ENCODE results near the gene SNX8. TPM values are rescaled to one million over a fixed set of nuclear protein-coding genes. Genes with fewer than 3 reads are reported as not detected.

SNX8 gene
- polyA plus RNA-seq, 2 of the 4 experiments (the other 2 are of a cell fraction): 21.2 to 36.3 TPM

- TF ChIP-seq EP300 (IDR thresholded peaks at IDR 0.05) (no peak), POLR2A (IDR thresholded peaks at IDR 0.05; ENCODE audit: low read length) (no peak), ESRRA (IDR thresholded peaks at IDR 0.05; ENCODE audit: borderline replicate concordance, low read length) (no peak), EHMT2 (IDR thresholded peaks at IDR 0.05; ENCODE audit: low read depth) (no peak), RCOR1 (IDR thresholded peaks at IDR 0.05; ENCODE audit: low read depth, low read length) (no peak), PBX3 (IDR thresholded peaks at IDR 0.05) (no peak), HDAC2 (IDR thresholded peaks at IDR 0.05) (no peak), HOXB5 (CRISPR knock-in tag; IDR thresholded peaks at IDR 0.05) (no peak), GATA3 (IDR thresholded peaks at IDR 0.05; ENCODE audit: borderline replicate concordance) (no peak)
These were observed 71.5 kb downstream of the SNX8 start (continued) for GRCh38 chr7:2242541-2243429.

DNA sequence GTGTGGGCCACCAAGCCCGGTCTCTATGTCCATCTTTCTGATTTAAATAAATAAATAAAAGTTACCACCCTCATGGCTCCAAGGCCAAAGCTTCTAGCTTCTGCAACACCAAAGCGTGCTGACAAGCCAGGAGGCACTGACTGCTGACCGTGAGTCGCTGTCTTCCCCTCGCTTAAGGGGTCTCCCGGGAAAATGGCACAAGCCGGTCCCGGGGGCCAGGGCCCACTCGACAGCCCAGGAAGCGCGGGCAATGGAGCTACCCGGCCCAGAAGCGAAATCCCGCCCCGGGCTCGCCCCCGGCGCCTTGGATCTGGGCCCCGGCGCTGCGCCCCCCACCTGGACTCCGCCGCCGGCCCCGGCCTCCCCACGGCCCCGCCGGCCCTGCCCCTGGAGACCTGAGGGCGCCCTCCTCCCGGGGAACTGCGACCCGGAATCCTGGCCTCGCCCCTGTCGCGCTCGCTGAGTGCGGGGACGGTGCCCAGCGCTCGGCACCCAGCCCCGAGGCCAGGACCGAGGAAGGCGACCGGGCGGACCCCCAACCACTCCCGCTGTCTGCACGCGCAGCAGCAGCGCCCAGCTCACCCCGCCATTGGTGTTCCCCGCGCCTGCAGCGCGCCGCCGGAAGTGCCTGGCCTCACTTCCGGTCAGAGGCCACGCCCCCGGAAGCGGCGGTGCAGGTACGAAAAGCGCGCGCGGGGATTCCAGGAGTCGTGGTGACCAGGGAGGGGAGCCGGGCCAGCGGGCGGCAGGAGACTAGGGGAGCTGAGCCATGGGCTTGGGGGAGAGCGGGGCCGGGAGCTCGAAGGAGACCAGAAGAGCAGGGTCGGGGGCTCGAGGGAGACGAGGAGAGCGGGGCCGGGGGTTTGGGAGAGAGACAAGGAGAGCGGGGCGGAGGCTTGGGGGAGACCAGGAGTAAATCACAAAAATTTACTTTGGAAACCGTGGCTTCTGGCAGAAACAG is 72.4 kb downstream of the SNX8 start, which contains the start of the genes MRM2 and NUDT1:
Gene MRM2, minus strand, starts transcription at position 626 of the 961 bp plus-strand sequence. Its CDS starts 36 bp downstream, at position 590.
Gene NUDT1, plus strand, starts transcription at position 647 of the 961 bp plus-strand sequence. CDS start 2,349 bp downstream, outside the sequence.
- Histone ChIP-seq H3K4me3 (peak within 1 kb of the TSS; percentile 99), H3K4me1 (peaks cover 16% of the 10 kb centered on the region), H3K27ac (peak within 1 kb of the TSS; percentile 94 to 98), H3K9me3 (no peaks in the 10 kb centered on the region), H3K4me2 (peak within 1 kb of the TSS; percentile 93)
- DNase-seq (ENCODE audit: low read depth in 1 of 2, low spot score in 1 of 2) (peak; percentile 82 to 84), ATAC-seq (peak; percentile 91 to 94), FAIRE-seq (no peak)
- WGBS (ENCODE audit: missing lambda C conversion rate): 4% methylated on average over 30 of the region's 81 CpGs
- CTCF ChIA-PET: interaction anchor here (0.7 to 4.4 kb wide), 2 partner anchors 12 to 106 kb away, joined by 3 to 18 read pairs; no protein-coding TSS in a partner anchor
- POLR2A ChIA-PET: interaction anchor here (1.0 to 2.0 kb wide), 7 partner anchors 8 to 114 kb away, joined by 3 to 8 read pairs (median 3); partner anchors contain the start of gene MAD1L1
- TF ChIP-seq RFX5 (IDR thresholded peaks at IDR 0.05): peak; percentile 61; the same call in 1 of the 2 replicates
- TF ChIP-seq FOXS1 (CRISPR knock-in tag; IDR thresholded peaks at IDR 0.05): no peak
- no peak for TF ChIP-seq USF2 (IDR thresholded peaks at IDR 0.05)
- TF ChIP-seq, protein P1, sequence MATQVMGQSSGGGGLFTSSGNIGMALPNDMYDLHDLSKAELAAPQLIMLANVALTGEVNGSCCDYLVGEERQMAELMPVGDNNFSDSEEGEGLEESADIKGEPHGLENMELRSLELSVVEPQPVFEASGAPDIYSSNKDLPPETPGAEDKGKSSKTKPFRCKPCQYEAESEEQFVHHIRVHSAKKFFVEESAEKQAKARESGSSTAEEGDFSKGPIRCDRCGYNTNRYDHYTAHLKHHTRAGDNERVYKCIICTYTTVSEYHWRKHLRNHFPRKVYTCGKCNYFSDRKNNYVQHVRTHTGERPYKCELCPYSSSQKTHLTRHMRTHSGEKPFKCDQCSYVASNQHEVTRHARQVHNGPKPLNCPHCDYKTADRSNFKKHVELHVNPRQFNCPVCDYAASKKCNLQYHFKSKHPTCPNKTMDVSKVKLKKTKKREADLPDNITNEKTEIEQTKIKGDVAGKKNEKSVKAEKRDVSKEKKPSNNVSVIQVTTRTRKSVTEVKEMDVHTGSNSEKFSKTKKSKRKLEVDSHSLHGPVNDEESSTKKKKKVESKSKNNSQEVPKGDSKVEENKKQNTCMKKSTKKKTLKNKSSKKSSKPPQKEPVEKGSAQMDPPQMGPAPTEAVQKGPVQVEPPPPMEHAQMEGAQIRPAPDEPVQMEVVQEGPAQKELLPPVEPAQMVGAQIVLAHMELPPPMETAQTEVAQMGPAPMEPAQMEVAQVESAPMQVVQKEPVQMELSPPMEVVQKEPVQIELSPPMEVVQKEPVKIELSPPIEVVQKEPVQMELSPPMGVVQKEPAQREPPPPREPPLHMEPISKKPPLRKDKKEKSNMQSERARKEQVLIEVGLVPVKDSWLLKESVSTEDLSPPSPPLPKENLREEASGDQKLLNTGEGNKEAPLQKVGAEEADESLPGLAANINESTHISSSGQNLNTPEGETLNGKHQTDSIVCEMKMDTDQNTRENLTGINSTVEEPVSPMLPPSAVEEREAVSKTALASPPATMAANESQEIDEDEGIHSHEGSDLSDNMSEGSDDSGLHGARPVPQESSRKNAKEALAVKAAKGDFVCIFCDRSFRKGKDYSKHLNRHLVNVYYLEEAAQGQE (IDR thresholded peaks at IDR 0.05): no peak
- TF ChIP-seq RNF2 (IDR thresholded peaks at IDR 0.05; ENCODE audit: borderline replicate concordance, low read depth): no peak
- no peak for TF ChIP-seq TP53 (CRISPR knock-in tag; IDR thresholded peaks at IDR 0.05)
- TF ChIP-seq, protein P2, sequence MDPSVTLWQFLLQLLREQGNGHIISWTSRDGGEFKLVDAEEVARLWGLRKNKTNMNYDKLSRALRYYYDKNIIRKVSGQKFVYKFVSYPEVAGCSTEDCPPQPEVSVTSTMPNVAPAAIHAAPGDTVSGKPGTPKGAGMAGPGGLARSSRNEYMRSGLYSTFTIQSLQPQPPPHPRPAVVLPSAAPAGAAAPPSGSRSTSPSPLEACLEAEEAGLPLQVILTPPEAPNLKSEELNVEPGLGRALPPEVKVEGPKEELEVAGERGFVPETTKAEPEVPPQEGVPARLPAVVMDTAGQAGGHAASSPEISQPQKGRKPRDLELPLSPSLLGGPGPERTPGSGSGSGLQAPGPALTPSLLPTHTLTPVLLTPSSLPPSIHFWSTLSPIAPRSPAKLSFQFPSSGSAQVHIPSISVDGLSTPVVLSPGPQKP (IDR thresholded peaks at IDR 0.05; ENCODE audit: low read depth, low read length): no peak
- TF ChIP-seq JUN (IDR thresholded peaks at IDR 0.05): peak; percentile 26 to 96; a peak in 4 of 5 replicates
- no peak for TF ChIP-seq NFE2L2 (conservative IDR thresholded peaks at IDR 0.05; ENCODE audit: low read length)
- TF ChIP-seq TFCP2L1 (CRISPR knock-in tag; IDR thresholded peaks at IDR 0.05): no peak
- TF ChIP-seq ZNF302 (CRISPR knock-in tag; IDR thresholded peaks at IDR 0.05): no peak
- no peak for TF ChIP-seq CHD2 (IDR thresholded peaks at IDR 0.05; ENCODE audit: low read length, partially characterized antibody)
- TF ChIP-seq PHF8 (IDR thresholded peaks at IDR 0.05; ENCODE audit: borderline replicate concordance, low read depth): peak; percentile 78
- no peak for TF ChIP-seq MAZ (IDR thresholded peaks at IDR 0.05; ENCODE audit: borderline replicate concordance, low read depth, low read length)
- no peak for TF ChIP-seq GATA3 (IDR thresholded peaks at IDR 0.05; ENCODE audit: borderline replicate concordance)
- TF ChIP-seq POLR2AphosphoS2 (conservative IDR thresholded peaks at IDR 0.05; ENCODE audit: low read length): no peak
- TF ChIP-seq, protein P3, sequence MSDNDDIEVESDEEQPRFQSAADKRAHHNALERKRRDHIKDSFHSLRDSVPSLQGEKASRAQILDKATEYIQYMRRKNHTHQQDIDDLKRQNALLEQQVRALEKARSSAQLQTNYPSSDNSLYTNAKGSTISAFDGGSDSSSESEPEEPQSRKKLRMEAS (IDR thresholded peaks at IDR 0.05): peak; percentile 93
- TF ChIP-seq ZC3H11A (IDR thresholded peaks at IDR 0.05): no peak
- no peak for TF ChIP-seq EHMT2 (IDR thresholded peaks at IDR 0.05; ENCODE audit: low read depth)
- TF ChIP-seq RCOR1 (IDR thresholded peaks at IDR 0.05; ENCODE audit: low read depth, low read length): no peak
- no peak for TF ChIP-seq EHF (CRISPR knock-in tag; IDR thresholded peaks at IDR 0.05)
- TF ChIP-seq CHD4 (IDR thresholded peaks at IDR 0.05; ENCODE audit: borderline replicate concordance): no peak
- TF ChIP-seq RAD21 (conservative IDR thresholded peaks at IDR 0.05 in 1 of 2, IDR thresholded peaks at IDR 0.05 in 1 of 2): 0 out of 5 replicates have a peak, but pooled peaks of 1 of the 2 experiments have one; percentile 19

Data from A549 (cell line).